UCSD-AML1 (cell line): Measurements from ENCODE around the gene HNF4A.
A peak's percentile ranks its signal among the peaks of the same experiment; 100 is the strongest.

ENCODE experiments used
- DNase-seq: peaks from one replicate; lab custom pipeline; 2025; ENCODE audit not compliant: unreplicated experiment; lab: John Stamatoyannopoulos, UW

HNF4A gene

GRCh38 chr20:44405257-44405656, 49.8 kb downstream of the HNF4A start:
- no peak for DNase-seq

DNA sequence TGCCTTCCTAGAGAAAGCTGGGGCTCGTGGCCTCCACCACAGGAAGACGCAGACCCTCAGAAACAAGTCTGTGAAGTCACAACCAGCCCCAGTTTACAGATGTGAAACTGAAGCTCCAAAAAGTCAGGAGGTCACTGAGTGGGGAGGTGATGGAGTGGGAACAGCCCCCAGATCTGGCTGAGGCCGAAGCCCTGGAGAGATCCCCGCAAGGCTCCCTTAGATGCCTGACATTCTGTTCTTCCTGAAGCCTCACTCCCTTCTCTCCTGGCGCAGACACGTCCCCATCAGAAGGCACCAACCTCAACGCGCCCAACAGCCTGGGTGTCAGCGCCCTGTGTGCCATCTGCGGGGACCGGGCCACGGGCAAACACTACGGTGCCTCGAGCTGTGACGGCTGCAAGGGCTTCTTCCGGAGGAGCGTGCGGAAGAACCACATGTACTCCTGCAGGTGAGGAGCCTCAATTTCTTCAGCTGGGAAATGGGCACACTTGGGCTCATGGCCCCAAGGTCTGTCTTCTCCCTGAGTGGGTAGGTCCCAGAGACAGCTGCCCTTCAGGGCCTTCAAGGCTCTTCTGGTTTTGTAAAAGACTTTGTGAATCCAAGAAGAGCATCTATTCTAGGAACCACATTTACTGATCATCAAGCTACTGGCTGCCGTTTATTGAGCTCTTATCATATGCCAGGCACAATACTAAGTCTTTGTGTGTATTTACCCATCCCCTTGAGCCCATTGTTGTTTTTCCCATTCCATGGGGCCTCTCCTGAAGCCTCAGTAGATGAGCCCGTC, 50.5 kb downstream of the HNF4A start:
- DNase-seq, result no peak

DNA sequence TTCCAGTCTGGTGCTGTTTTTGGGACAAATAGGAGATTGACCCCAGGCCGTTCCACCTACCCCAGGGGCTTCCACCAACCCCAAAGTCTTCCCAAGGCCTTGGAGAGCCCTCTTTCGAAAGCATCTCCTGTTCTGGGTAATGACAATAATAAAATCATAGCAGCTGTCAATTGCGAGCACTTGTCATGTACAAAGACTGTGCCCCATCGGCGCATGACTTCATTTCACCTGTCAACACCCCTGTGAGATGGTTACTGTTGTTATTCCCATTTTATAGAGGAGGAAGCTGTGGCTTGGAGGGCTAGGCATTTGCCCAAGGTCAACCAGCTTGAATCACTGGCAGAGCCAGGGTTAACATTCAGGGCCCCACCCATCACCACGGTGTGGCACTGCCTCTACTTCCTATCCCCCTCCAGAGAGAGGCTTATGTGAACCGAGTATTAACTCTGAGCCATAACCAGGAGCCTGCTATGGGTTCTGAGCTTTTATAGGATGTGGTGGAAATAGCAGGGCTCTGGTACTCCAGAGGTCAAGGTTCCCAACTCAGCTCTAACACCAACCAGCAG, 51.2 kb downstream of the HNF4A start:
- DNase-seq, result no peak

DNA sequence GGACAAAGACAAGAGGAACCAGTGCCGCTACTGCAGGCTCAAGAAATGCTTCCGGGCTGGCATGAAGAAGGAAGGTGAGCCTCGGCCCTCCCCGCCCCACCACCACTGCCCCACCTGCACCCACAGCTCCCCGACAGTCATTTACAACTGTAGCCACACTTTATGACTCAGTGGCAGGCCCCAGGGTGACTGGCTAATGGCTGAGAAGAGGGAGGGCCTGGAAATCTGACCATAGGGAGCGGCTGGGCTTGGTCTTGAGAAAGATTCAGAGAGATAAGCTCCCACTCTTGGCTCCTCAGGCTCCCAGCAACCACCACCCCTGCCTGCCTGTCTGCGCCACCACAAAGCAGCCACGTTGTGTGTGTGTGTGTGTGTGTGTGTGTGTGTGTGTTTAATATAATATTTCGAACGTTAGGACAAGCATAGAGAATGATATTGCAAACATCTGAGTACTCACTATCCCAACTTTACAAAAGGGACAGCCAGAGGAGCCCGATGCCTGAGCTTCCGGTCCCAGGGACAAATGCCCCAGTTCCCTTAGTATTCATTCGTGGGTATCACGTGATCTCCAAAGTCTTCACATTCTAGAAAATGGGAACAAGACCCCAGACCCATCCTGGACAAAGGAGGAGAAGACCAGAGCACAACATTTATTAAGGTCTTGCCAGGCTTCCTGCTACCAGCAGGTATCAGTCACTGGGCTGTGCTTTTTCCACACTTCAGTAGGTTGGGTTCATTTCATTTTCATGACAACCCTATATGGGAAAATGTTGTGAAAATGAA, 52.1 kb downstream of the HNF4A start:
- no peak for DNase-seq

GRCh38 chr20:44409132-44409600, 53.7 kb downstream of the HNF4A start:
- no peak for DNase-seq

DNA sequence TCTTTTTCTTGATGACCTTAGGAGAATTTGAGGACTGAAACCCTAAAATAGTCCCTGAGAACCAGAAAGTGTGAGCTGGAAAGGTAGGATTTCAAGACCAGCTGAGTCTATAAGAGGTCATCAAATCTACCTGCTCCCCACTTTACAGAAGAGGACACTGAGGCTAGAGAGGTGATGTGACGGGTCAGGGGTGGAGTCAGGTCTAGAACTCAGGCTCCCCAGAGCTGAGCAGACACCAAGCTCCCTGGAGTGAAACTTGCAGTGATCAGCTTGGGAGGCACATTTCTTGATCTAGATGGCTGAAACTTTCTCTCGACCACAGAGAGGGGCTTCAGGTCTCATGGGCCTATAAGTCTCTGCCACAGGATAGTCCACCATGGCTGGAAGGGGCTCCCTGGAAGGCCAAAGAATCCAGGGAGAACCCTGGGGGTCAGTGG, 55.1 kb downstream of the HNF4A start:
- DNase-seq, result no peak

GRCh38 chr20:44411020-44411756, 55.7 kb downstream of the HNF4A start:
- DNase-seq, result no peak

- DNase-seq, result no peak
Measured at GRCh38 chr20:44411757-44412401, 56.4 kb downstream of the HNF4A start.

GRCh38 chr20:44412402-44413144, 57.1 kb downstream of the HNF4A start:
- DNase-seq, result no peak

DNA sequence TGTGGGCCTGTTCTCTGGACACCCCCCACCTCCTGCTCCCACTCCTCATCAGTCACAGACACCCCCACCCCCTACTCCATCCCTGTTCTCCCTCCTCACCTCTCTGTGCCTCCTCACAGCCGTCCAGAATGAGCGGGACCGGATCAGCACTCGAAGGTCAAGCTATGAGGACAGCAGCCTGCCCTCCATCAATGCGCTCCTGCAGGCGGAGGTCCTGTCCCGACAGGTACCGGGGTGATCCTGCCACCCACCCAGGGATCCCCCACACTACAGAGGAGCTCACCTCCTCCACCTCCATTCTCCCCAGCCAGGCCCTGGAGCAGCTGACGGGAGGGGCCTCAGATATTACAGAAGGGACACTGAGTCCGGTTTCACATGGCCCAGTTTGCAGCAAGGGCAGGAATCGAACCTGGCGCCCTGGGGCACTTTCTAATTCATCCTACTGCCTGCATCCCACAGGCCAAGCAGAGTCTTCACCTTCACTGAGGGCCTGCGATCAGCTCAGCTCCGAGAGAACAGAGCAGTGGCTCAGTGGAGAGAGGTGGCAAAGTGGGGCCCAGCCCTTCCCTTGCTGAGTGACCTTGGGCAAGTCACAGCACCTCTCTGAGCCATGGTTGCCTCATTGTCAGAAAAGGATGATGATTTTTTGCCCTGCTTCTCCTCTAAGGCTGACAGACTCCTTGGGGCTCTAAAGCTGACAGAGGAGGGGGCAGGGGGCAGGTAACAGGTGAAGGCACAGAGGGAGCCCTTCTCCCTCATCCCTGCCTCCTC, 58.3 kb downstream of the HNF4A start:
- no peak for DNase-seq

DNA sequence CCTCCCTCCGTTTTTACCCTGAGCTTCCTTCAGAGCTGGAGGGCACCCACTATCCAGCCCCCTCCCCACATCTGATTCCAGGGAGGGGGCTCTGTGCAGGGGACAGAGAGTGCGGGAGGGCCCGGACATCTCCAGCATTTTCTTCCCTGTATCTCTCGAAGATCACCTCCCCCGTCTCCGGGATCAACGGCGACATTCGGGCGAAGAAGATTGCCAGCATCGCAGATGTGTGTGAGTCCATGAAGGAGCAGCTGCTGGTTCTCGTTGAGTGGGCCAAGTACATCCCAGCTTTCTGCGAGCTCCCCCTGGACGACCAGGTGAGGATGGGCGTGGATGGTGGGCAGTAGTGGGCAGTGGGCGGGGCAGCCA, 58.8 kb downstream of the HNF4A start:
- no peak for DNase-seq

- no peak for DNase-seq
Measured at GRCh38 chr20:44414808-44415207, 59.3 kb downstream of the HNF4A start.

DNA sequence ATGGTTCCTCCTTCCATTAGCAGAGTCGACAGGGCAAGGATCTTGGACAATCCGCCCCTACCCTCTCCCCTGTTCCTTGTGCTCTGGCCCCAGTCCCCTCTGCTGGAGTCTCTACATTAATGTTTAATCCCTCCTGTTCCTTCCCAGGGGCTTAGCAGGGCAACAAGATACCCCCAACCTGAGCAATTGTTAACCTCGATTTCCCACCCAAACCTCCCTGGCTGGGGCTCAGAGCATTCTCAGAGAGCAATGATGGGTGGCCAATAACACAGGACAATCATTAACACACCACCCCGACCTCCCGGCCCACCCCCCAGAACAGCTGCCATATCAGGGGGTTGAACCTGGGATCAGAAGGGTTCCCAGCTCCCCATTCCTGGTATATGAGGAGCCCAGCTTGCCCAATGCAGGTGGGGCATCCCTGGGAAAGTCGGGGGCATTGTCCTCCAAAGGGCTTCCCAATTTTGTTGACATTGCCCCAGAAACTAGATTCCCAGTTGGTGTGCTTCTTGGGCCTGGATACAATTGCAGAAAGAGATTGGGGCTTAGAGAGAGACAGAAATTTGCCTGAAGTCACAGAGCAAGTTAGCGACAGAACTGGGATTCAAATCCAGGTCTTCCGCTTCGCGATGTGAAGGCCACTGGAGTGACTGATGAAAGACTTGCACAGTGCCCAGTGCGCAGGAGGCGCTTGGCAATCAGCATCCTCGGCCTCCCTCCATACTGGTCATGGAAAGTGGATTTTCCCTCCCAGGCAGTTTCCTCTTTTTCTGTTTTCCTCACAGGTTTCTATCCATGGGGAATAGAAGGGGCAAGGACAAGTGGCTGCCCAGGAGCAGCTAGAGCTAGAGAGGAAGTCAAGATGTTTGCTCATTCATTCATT, 60.6 kb downstream of the HNF4A start:
- DNase-seq, result no peak

GRCh38 chr20:44418069-44418905, 62.8 kb downstream of the HNF4A start:
- DNase-seq, result no peak

GRCh38 chr20:44419131-44419844, 63.8 kb downstream of the HNF4A start:
- DNase-seq, result no peak

DNA sequence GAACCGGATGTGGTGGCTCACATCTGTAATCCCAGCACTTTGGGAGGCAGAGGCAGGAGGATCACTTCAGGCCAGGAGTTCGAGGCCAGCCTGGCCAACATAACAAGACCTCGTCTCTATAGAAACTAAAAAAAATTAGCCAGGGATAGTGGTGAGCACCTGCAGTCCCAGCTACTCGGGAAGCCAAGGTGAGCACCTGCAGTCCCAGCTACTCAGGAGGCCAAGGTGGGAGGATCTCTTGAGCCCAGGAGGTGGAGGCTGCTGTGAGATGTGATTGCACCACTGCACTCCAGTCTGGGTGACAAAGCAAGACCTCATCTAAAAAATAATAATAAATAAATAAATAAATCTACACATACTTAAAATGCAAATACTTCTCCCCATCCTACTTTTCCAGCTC, 65.0 kb downstream of the HNF4A start:
- DNase-seq, result no peak

- DNase-seq, result peak; percentile 18
Measured at GRCh38 chr20:44422083-44422482, 66.6 kb downstream of the HNF4A start.
